Islet precursor cell (in vitro differentiated cells): Measurements from ENCODE around the gene FANCE.
"Not testable (repeated sequence)": the region's sequence is repeated elsewhere in the genome, so short reads cannot be mapped to it uniquely, and the experiment has no call there.

Experiments used
- DNase-seq: peaks from one replicate; pipeline ENCODE4 v3.0.0-alpha.2; 2018

Gene FANCE

GRCh38 chr6:35432702-35433101 is 19.4 kb upstream of the FANCE start:
- DNase-seq = not testable (repeated sequence)

- DNase-seq = no peak
Observed at GRCh38 chr6:35435074-35435837, 16.9 kb upstream of the FANCE start.

- no peak for DNase-seq
Observed at GRCh38 chr6:35436071-35436857, 15.9 kb upstream of the FANCE start.

- DNase-seq = not testable (repeated sequence)
Observed at GRCh38 chr6:35438378-35439065, 13.6 kb upstream of the FANCE start.

- no peak for DNase-seq
Observed at GRCh38 chr6:35439308-35439707, 12.8 kb upstream of the FANCE start.

- peak; percentile 66 for DNase-seq
Observed at GRCh38 chr6:35441205-35441604, 10.9 kb upstream of the FANCE start.

- DNase-seq = no peak
Observed at GRCh38 chr6:35441642-35442041, 10.5 kb upstream of the FANCE start.

GRCh38 chr6:35442693-35443092 is 9.4 kb upstream of the FANCE start:
- DNase-seq = no peak

GRCh38 chr6:35443341-35444030 is 8.7 kb upstream of the FANCE start:
- DNase-seq = no peak

GRCh38 chr6:35445691-35446090 is 6.4 kb upstream of the FANCE start:
- no peak for DNase-seq

GRCh38 chr6:35448191-35448590 is 3.9 kb upstream of the FANCE start:
- DNase-seq = no peak

GRCh38 chr6:35449287-35449881 is 2.8 kb upstream of the FANCE start:
- peak; percentile 50 for DNase-seq

- DNase-seq = no peak
Observed at GRCh38 chr6:35451354-35452182, 570 bp upstream of the FANCE start.

- DNase-seq = no peak
Observed at GRCh38 chr6:35453236-35453635, 1.1 kb downstream of the FANCE start.

- no peak for DNase-seq
Observed at GRCh38 chr6:35454391-35455110, 2.4 kb downstream of the FANCE start.

GRCh38 chr6:35457907-35458306 is 5.8 kb downstream of the FANCE start:
- DNase-seq = no peak

GRCh38 chr6:35461270-35461669 is 9.1 kb downstream of the FANCE start:
- no peak for DNase-seq

GRCh38 chr6:35463292-35463691 is 11.2 kb downstream of the FANCE start:
- DNase-seq = no peak

GRCh38 chr6:35465646-35466045 is 13.5 kb downstream of the FANCE start:
- no peak for DNase-seq

GRCh38 chr6:35468181-35468979 is 16.2 kb downstream of the FANCE start, which contains the start of gene RPL10A:
RPL10A (plus strand) TSS chr6:35468401; CDS start chr6:35468435, 34 bp downstream.
- peak; percentile 97 for DNase-seq
